ENCODE data around the gene ADGRA1.

Gene ADGRA1

DNA sequence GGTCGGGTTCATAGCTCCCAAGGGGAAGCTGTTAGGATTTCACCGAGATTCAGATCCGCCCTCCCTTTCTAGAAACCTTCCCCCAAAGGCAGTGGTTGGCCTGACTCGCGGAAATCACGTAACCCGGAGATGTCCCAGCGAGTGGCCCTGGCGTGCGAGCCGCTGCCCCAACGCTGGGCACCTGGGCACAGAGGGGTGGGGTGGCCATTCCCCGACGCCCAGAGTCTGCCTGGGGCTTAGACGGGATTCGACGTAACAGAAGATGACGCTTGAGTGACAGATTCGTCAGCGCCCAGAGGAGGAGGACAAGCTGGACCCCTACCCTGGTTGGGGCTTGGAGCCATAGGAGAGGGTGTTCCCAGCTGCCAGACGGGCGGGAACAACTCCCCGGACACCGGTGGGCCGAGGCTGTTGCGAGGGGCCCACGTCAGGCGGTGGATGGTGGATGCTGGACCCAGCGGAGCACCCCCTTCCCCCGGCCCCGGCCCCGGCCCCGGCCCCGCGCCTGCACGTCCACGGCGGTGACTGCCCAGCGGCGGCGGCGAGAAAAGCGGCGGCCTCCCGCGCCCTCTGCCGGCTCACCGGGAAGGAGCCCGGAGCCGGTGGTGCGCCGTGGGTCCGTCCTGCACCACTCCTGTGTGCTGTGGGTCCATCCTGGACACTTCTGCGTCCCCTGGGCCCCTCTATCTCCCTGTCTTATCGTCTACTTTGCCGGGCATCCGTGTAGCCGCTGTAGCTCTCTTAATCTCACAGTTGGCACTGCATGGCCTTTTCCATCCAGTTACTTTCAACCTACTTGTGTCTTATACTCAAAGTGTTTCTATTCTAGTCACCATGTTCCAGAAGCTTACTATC lies 36.9 kb downstream of the ADGRA1 start:
- no peak overlapping the region for H3K4me2 ChIP-seq (ENCODE audit: low read depth, low read length, poor library complexity, severe bottlenecking)
- TF ChIP-seq EZH2phosphoT487 (conservative IDR thresholded peaks at IDR 0.05; ENCODE audit: low read length), result no peak
- TF ChIP-seq, protein P1, sequence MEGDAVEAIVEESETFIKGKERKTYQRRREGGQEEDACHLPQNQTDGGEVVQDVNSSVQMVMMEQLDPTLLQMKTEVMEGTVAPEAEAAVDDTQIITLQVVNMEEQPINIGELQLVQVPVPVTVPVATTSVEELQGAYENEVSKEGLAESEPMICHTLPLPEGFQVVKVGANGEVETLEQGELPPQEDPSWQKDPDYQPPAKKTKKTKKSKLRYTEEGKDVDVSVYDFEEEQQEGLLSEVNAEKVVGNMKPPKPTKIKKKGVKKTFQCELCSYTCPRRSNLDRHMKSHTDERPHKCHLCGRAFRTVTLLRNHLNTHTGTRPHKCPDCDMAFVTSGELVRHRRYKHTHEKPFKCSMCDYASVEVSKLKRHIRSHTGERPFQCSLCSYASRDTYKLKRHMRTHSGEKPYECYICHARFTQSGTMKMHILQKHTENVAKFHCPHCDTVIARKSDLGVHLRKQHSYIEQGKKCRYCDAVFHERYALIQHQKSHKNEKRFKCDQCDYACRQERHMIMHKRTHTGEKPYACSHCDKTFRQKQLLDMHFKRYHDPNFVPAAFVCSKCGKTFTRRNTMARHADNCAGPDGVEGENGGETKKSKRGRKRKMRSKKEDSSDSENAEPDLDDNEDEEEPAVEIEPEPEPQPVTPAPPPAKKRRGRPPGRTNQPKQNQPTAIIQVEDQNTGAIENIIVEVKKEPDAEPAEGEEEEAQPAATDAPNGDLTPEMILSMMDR (IDR thresholded peaks at IDR 0.05; ENCODE audit: insufficient read depth, low read length, poor library complexity, severe bottlenecking), result no peak
- H3K27me3 ChIP-seq (ENCODE audit: low read length), result no peaks in the 10 kb centered on the region
- H3K27ac ChIP-seq (ENCODE audit: low read depth, low read length), result no peak overlapping the region
- no peaks in the 10 kb centered on the region for H3F3A ChIP-seq (ENCODE audit: insufficient read depth)
- H3K9me2 ChIP-seq (replicated peaks; ENCODE audit: insufficient read depth, low read length), result no peaks in the 10 kb centered on the region
- no peak overlapping the region for H2AFZ ChIP-seq (ENCODE audit: low read depth, low read length, severe bottlenecking)
- H3K9ac ChIP-seq (ENCODE audit: low read length), result no peak overlapping the region
- no peaks in the 10 kb centered on the region for H3K36me3 ChIP-seq (ENCODE audit: low read length)
- no peak overlapping the region for H3K4me3 ChIP-seq (ENCODE audit: insufficient read depth, low read length, poor library complexity, severe bottlenecking)
- H3K79me2 ChIP-seq (ENCODE audit: insufficient read depth, low read length), result no peaks in the 10 kb centered on the region
- H4K20me1 ChIP-seq (ENCODE audit: low read depth, low read length), result no peaks in the 10 kb centered on the region
- H3K9me3 ChIP-seq (ENCODE audit: insufficient read depth, low read length), result no peaks in the 10 kb centered on the region

DNA sequence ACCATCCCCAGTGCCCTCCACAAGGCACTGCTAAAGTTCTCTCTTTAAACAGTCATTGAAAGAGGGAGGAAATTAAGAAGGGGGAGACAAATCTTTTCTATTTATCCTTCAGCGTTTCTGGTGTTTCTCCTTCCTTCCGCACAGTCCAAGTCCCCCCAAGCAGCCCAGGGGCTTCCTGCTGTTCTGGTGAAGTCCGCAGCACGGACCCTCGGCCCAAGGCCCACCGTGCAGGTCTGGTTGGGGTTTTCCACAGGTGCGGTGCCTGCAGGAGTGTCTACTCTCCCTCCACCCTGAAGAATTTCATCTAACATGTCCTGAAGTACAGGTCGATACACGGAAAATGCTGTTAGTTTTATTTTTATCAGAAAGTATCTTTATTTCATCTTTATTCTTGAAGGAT lies 38.2 kb downstream of the ADGRA1 start:
- Histone ChIP-seq H3K4me3 (ENCODE audit: insufficient read depth, low read length, poor library complexity, severe bottlenecking) (no peak overlapping the region), H3K4me2 (ENCODE audit: low read depth, low read length, poor library complexity, severe bottlenecking) (no peak overlapping the region), H3K36me3 (ENCODE audit: low read length) (no peaks in the 10 kb centered on the region), H3K27ac (ENCODE audit: low read depth, low read length) (no peak overlapping the region), H3K9me3 (ENCODE audit: insufficient read depth, low read length) (no peaks in the 10 kb centered on the region), H3K27me3 (ENCODE audit: low read length) (no peaks in the 10 kb centered on the region), H3K9ac (ENCODE audit: low read length) (no peak overlapping the region), H3F3A (ENCODE audit: insufficient read depth) (no peaks in the 10 kb centered on the region), H2AFZ (ENCODE audit: low read depth, low read length, severe bottlenecking) (no peak overlapping the region), H3K79me2 (ENCODE audit: insufficient read depth, low read length) (no peaks in the 10 kb centered on the region), H3K9me2 (replicated peaks; ENCODE audit: insufficient read depth, low read length) (no peaks in the 10 kb centered on the region), H4K20me1 (ENCODE audit: low read depth, low read length) (no peaks in the 10 kb centered on the region)
- TF ChIP-seq EZH2phosphoT487 (conservative IDR thresholded peaks at IDR 0.05; ENCODE audit: low read length), result no peak
- TF ChIP-seq, protein P1 (IDR thresholded peaks at IDR 0.05; ENCODE audit: insufficient read depth, low read length, poor library complexity, severe bottlenecking), result no peak

DNA sequence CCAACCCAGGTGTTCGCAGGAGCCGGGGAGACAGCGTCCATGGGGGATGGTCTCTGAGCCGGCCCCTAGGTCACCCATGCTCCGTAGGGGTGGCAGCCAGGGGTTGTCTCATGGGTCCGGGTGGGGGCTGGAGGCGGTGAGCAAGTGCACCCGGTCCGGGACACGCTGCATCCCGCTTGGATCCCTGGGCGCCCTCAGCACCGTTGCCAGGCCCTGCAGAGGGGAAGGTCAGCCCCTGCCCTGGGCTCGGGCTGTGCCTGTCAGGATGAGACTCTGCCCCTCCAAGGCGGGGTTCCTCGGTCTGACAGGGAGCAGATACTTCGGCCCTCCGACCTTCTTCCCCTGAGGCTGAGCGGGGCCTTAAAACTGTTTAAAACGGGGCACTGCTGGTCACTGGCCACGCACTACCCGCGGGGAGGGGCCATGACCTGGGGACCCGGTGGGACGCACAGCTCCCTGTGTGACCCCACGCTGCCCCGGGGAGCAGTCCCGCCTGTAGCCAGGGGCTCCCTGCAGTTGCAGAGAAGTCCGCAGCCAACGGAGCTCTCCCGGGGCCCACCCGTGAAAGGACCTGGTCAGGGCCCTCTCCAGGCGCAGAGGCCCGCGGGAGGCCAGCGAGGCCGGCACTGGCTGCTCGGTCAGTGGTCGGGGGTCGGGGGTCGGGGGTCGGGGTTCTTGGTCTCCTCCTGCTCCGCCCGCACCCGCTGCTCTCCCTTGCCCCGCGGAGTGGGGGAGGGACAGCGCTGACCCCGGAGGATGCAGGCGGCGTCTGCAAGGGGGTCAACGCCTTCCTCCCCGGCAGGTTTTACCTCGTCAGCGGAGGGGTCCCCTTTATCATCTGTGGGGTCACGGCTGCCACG lies 38.9 kb downstream of the ADGRA1 start:
- H3K36me3 ChIP-seq (ENCODE audit: low read length), result no peaks in the 10 kb centered on the region
- no peak for TF ChIP-seq EZH2phosphoT487 (conservative IDR thresholded peaks at IDR 0.05; ENCODE audit: low read length)
- TF ChIP-seq, protein P1 (IDR thresholded peaks at IDR 0.05; ENCODE audit: insufficient read depth, low read length, poor library complexity, severe bottlenecking), result no peak
- no peaks in the 10 kb centered on the region for H4K20me1 ChIP-seq (ENCODE audit: low read depth, low read length)
- H2AFZ ChIP-seq (ENCODE audit: low read depth, low read length, severe bottlenecking), result no peak overlapping the region
- H3K27ac ChIP-seq (ENCODE audit: low read depth, low read length), result no peak overlapping the region
- H3K9ac ChIP-seq (ENCODE audit: low read length), result no peak overlapping the region
- H3K4me3 ChIP-seq (ENCODE audit: insufficient read depth, low read length, poor library complexity, severe bottlenecking), result no peak overlapping the region
- H3K79me2 ChIP-seq (ENCODE audit: insufficient read depth, low read length), result no peaks in the 10 kb centered on the region
- H3F3A ChIP-seq (ENCODE audit: insufficient read depth), result no peaks in the 10 kb centered on the region
- no peaks in the 10 kb centered on the region for H3K27me3 ChIP-seq (ENCODE audit: low read length)
- H3K4me2 ChIP-seq (ENCODE audit: low read depth, low read length, poor library complexity, severe bottlenecking), result no peak overlapping the region
- no peaks in the 10 kb centered on the region for H3K9me2 ChIP-seq (replicated peaks; ENCODE audit: insufficient read depth, low read length)
- no peaks in the 10 kb centered on the region for H3K9me3 ChIP-seq (ENCODE audit: insufficient read depth, low read length)
